HepG2 (cell line): ENCODE measurements around the gene LYRM4. TPM values are rescaled to one million over a fixed set of nuclear protein-coding genes. Genes with fewer than 3 reads are reported as not detected.

Source experiments
- AGO2 ChIP-seq: fragments of 200-400 bp; formaldehyde crosslinking; optimal IDR thresholded peaks from 2 replicates; pipeline ENCODE3; 2017; ENCODE audit warnings: mild to moderate bottlenecking, low read depth, low read length, moderate library complexity
- ARID5B ChIP-seq: IDR thresholded peaks from 2 replicates; pipeline ENCODE4 v1.4.0; 2020; ENCODE audit warnings: mild to moderate bottlenecking, missing genetic modification reagents
- CC2D1A ChIP-seq: sonication (generic); formaldehyde crosslinking; IDR thresholded peaks from 2 replicates; pipeline ENCODE4 v1.8.1; 2023; ENCODE audit warnings: mild to moderate bottlenecking, missing genetic modification reagents
- CEBPB ChIP-seq: IDR thresholded peaks from 2 replicates; pipeline ENCODE4 v1.6.1; 2011; ENCODE audit warnings: low read depth, low read length, improper control_type of control experiment, borderline replicate concordance
- FOSL2 ChIP-seq: sonication (generic); formaldehyde crosslinking; IDR thresholded peaks from 2 replicates; pipeline ENCODE4 v1.4.0; 2020; ENCODE audit warnings: missing genetic modification reagents
- GATA4 ChIP-seq: sonication (generic); IDR thresholded peaks from 2 replicates; pipeline ENCODE4 v1.6.1; 2016; ENCODE audit warnings: antibody characterized with exemption, low read depth, borderline replicate concordance
- HHEX ChIP-seq: IDR thresholded peaks from 2 replicates; pipeline ENCODE4 v1.6.1; 2016; ENCODE audit warnings: control low read depth
- HNRNPLL ChIP-seq: fragments of 200-400 bp; formaldehyde crosslinking; IDR thresholded peaks from 2 replicates; pipeline ENCODE4 v1.6.1; 2017; ENCODE audit warnings: mild to moderate bottlenecking, low read depth, low read length; ENCODE audit not compliant: poor library complexity, severe bottlenecking
- MEIS2 ChIP-seq: sonication (generic); formaldehyde crosslinking; IDR thresholded peaks from 2 replicates; pipeline ENCODE4 v1.9.0; 2021; ENCODE audit warnings: mild to moderate bottlenecking, missing genetic modification reagents
- MIXL1 ChIP-seq: IDR thresholded peaks from 2 replicates; pipeline ENCODE4 v1.6.1; 2016
- NCOA2 ChIP-seq: sonication (generic); formaldehyde crosslinking; IDR thresholded peaks from 2 replicates; pipeline ENCODE4 v1.8.0; 2022; ENCODE audit warnings: inconsistent platforms
- NR0B2 ChIP-seq: sonication (generic); formaldehyde crosslinking; IDR thresholded peaks from 2 replicates; pipeline ENCODE4 v1.4.0; 2020; ENCODE audit warnings: mild to moderate bottlenecking, missing genetic modification reagents
- PHF20 ChIP-seq: sonication (generic); formaldehyde crosslinking; IDR thresholded peaks from 2 replicates; pipeline ENCODE4 v1.5.0; 2020; ENCODE audit warnings: mild to moderate bottlenecking, missing genetic modification reagents
- PITX1 ChIP-seq: sonication (generic); formaldehyde crosslinking; IDR thresholded peaks from 2 replicates; pipeline ENCODE4 v1.5.1; 2020; ENCODE audit warnings: mild to moderate bottlenecking, missing genetic modification reagents
- RBAK ChIP-seq: sonication (generic); formaldehyde crosslinking; IDR thresholded peaks from 2 replicates; pipeline ENCODE4 v1.5.1; 2020; ENCODE audit warnings: mild to moderate bottlenecking, missing genetic modification reagents
- RFXAP ChIP-seq: sonication (generic); formaldehyde crosslinking; IDR thresholded peaks from 2 replicates; pipeline ENCODE4 v1.4.0; 2020; ENCODE audit warnings: missing genetic modification reagents, borderline replicate concordance
- RXRB ChIP-seq: IDR thresholded peaks from 2 replicates; pipeline ENCODE4 v1.6.1; 2016; ENCODE audit warnings: borderline replicate concordance, missing genetic modification reagents, missing compliant biosample characterization
- UBTF ChIP-seq: sonication (generic); formaldehyde crosslinking; IDR thresholded peaks from 2 replicates; pipeline ENCODE4 v1.4.0; 2020; ENCODE audit warnings: mild to moderate bottlenecking, missing genetic modification reagents
- ZNF350 ChIP-seq: sonication (generic); formaldehyde crosslinking; IDR thresholded peaks from 2 replicates; pipeline ENCODE4 v1.4.0; 2020; ENCODE audit warnings: mild to moderate bottlenecking, low read depth, missing genetic modification reagents, borderline replicate concordance
- ZNF451 ChIP-seq: sonication (generic); formaldehyde crosslinking; IDR thresholded peaks from 2 replicates; pipeline ENCODE4 v1.5.0; 2020; ENCODE audit warnings: mild to moderate bottlenecking, missing genetic modification reagents
- ZNF574 ChIP-seq: sonication (generic); formaldehyde crosslinking; IDR thresholded peaks from 2 replicates; pipeline ENCODE4 v1.4.0; 2020; ENCODE audit warnings: missing genetic modification reagents
- ZSCAN29 ChIP-seq: sonication (generic); formaldehyde crosslinking; conservative IDR thresholded peaks from 2 replicates; pipeline ENCODE4 v1.4.0; 2020; ENCODE audit warnings: mild to moderate bottlenecking, missing genetic modification reagents
- polyA plus RNA-seq, 8 experiments: library from polyadenylated mRNA; depleted of rRNA in 3 of 8; stranded (reverse) in 7 of 8; unstranded in 1 of 8; fragments of >200 nt; fragmentation: Illumina TruSeq in 4 of 8; extraction: Trizol in 4 of 8; gene quantifications; 2 replicates each; pipeline versions ENCODE4 v1.2.1 to v1.2.3, GENCODE V29; 2011 to 2016; ENCODE audit warnings: low read depth in 4 of 8, missing spikeins in 1 of 8, mixed read lengths in 1 of 8; ENCODE audit not compliant: insufficient read depth in 1 of 8
- total RNA-seq, 5 experiments: library from RNA; depleted of rRNA; stranded (reverse); fragments of >200 nt; fragmentation: Illumina TruSeq; extraction: Trizol; gene quantifications; 2 replicates each; pipeline ENCODE4 v1.2.3, GENCODE V29; 2016; ENCODE audit warnings: low read depth in 1 of 5

Gene LYRM4
- total and polyA plus RNA-seq, 2 of the 13 experiments (the other 11 are each of a cell fraction or from before 2014, with no cell fraction given), result 64.6 to 67.5 TPM

- TF ChIP-seq PITX1, result 0 out of 2 replicates have a peak, but pooled peaks have one; percentile 34
- no peak for TF ChIP-seq CC2D1A (CRISPR knock-in tag)
- no peak for TF ChIP-seq PHF20 (CRISPR knock-in tag)
- no peak for TF ChIP-seq ZNF451 (CRISPR knock-in tag)
- TF ChIP-seq HNRNPLL, result no peak
- no peak for TF ChIP-seq UBTF (CRISPR knock-in tag)
- TF ChIP-seq AGO2, result no peak
- 0 out of 2 replicates have a peak, but pooled peaks have one; percentile 26 for TF ChIP-seq MEIS2 (CRISPR knock-in tag)
- peak; percentile 76 for TF ChIP-seq RXRB
- TF ChIP-seq RFXAP (CRISPR knock-in tag), result 0 out of 2 replicates have a peak, but pooled peaks have one; percentile 49
- no peak for TF ChIP-seq NR0B2 (CRISPR knock-in tag)
- peak; percentile 60 for TF ChIP-seq NCOA2 (CRISPR knock-in tag)
- TF ChIP-seq ARID5B (CRISPR knock-in tag), result peak; percentile 77; the same call in 1 of the 2 replicates
- TF ChIP-seq CEBPB, result peak; percentile 53; the same call in 1 of the 2 replicates
- 0 out of 2 replicates have a peak, but pooled peaks have one; percentile 35 for TF ChIP-seq ZNF350
- TF ChIP-seq HHEX, result 0 out of 2 replicates have a peak, but pooled peaks have one; percentile 33
- TF ChIP-seq ZNF574, result peak; percentile 43; the same call in 1 of the 2 replicates
- TF ChIP-seq RBAK (CRISPR knock-in tag), result peak; percentile 87
- peak; percentile 76 for TF ChIP-seq FOSL2 (CRISPR knock-in tag)
- TF ChIP-seq MIXL1 (CRISPR knock-in tag), result 0 out of 2 replicates have a peak, but pooled peaks have one; percentile 58
- TF ChIP-seq ZSCAN29 (CRISPR knock-in tag), result no peak
- no peak for TF ChIP-seq GATA4
These were observed 145.6 kb downstream of the LYRM4 start (continued) for GRCh38 chr6:5115168-5115567.
